SU-DHL-6 (cell line): ENCODE results near the gene AKIP1.

Experiments
- EZH2phosphoT487 ChIP-seq: fragments of 200-600 bp; sonication (generic), shearing (Covaris generic); conservative IDR thresholded peaks from 2 replicates; pipeline ENCODE4 v1.6.1; 2018; ENCODE audit warnings: mild to moderate bottlenecking, antibody characterized with exemption, low read length, moderate library complexity, mixed read lengths
- TF ChIP-seq, protein P1 (sequence below): fragments of 200-600 bp; sonication (generic); IDR thresholded peaks from one replicate; pipeline ENCODE4 v1.5.1; 2017; ENCODE audit warnings: antibody characterized with exemption, mild to moderate bottlenecking, low read length, moderate library complexity; ENCODE audit not compliant: insufficient read depth, poor library complexity, severe bottlenecking

DNA sequence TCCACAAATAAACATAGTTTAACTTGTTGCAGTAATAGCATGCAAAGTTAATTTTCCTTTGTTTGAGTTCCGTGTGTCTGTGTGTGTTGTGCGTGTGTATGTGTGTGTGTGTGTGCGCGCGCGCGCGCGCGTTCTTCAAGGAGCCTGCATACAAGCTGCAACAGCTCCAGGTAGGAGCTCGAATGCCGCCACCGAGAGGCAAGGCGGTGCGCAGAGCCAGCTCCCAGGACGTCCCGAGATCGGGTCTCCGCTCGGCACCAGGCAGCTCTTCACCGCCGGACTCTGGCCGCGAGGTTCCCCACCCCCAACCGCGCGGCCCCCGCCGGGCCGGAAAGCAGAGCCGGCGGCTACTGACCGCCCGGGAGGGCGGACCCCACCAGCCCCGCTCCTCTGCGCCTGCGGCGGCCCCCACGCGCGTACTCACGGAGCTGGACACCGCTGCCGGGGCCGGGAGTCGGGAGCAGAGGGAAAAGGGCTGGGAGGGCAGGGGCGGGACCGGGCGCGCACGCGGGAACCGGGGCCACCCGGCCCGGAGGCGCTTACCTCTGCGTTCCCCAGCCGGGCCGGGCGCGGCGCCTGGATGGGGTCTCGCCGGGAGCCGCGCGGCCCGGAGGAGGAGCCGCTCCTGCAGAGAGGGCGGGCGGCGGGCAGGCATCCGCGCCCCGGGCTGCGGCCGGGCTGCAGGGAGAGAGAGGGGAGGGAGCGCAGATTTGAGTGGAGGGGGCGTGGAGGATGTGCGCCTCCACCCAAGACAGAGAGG is 40.4 kb upstream of the AKIP1 start:
- TF ChIP-seq, protein P1, sequence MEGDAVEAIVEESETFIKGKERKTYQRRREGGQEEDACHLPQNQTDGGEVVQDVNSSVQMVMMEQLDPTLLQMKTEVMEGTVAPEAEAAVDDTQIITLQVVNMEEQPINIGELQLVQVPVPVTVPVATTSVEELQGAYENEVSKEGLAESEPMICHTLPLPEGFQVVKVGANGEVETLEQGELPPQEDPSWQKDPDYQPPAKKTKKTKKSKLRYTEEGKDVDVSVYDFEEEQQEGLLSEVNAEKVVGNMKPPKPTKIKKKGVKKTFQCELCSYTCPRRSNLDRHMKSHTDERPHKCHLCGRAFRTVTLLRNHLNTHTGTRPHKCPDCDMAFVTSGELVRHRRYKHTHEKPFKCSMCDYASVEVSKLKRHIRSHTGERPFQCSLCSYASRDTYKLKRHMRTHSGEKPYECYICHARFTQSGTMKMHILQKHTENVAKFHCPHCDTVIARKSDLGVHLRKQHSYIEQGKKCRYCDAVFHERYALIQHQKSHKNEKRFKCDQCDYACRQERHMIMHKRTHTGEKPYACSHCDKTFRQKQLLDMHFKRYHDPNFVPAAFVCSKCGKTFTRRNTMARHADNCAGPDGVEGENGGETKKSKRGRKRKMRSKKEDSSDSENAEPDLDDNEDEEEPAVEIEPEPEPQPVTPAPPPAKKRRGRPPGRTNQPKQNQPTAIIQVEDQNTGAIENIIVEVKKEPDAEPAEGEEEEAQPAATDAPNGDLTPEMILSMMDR, result no peak
- TF ChIP-seq EZH2phosphoT487, result no peak
